Spleen (tissue), 11 donors: ENCODE results near the gene MALT1. TPM values are rescaled to one million over a fixed set of nuclear protein-coding genes. Genes with fewer than 3 reads are reported as not detected.
A peak's percentile ranks its signal among the peaks of the same experiment; 100 is the strongest.

Experiments
- DNase-seq: peaks from one replicate; pipeline ENCODE4 v3.0.0-alpha.2; 2020
- H3K27ac ChIP-seq, 8 donors: fragments of 200-600 bp; sonication (generic) in 7 of 8; 1 replicate in 4 of 8; 2 replicates in 4 of 8; pipeline versions ENCODE4 v1.5.0 to v1.8.0; 2016 to 2021; ENCODE audit warnings: inconsistent platforms in 4 of 8, mild to moderate bottlenecking in 4 of 8, moderate library complexity in 1 of 8
- H3K27me3 ChIP-seq, 7 donors: fragments of 200-600 bp; sonication (generic) in 6 of 7; replicated peaks in 1 of 7; 1 replicate in 4 of 7; 2 replicates in 3 of 7; pipeline versions ENCODE4 v1.5.0 to v1.8.0; 2016 to 2021; ENCODE audit warnings: inconsistent platforms in 3 of 7, mild to moderate bottlenecking in 1 of 7
- H3K36me3 ChIP-seq, 6 donors: fragments of 200-600 bp; sonication (generic) in 5 of 6; 1 replicate in 4 of 6; 2 replicates in 2 of 6; pipeline versions ENCODE4 v1.5.0 to v1.8.0; 2016 to 2021; ENCODE audit warnings: inconsistent platforms in 2 of 6
- H3K4me1 ChIP-seq, 6 donors: fragments of 200-600 bp; sonication (generic) in 5 of 6; 1 replicate in 3 of 6; 2 replicates in 3 of 6; pipeline versions ENCODE4 v1.5.0 to v1.8.0; 2016 to 2021; ENCODE audit warnings: inconsistent platforms in 3 of 6
- H3K4me3 ChIP-seq, 8 donors: fragments of 200-600 bp; sonication (generic) in 7 of 8; 1 replicate in 4 of 8; 2 replicates in 4 of 8; pipeline versions ENCODE4 v1.5.0 to v1.8.0; 2016 to 2021; ENCODE audit warnings: inconsistent platforms in 4 of 8, mild to moderate bottlenecking in 4 of 8, moderate library complexity in 2 of 8
- H3K9me3 ChIP-seq, 8 donors: fragments of 200-600 bp; sonication (generic) in 7 of 8; 1 replicate in 4 of 8; 2 replicates in 4 of 8; pipeline versions ENCODE4 v1.5.0 to v1.8.0; 2016 to 2021; ENCODE audit warnings: inconsistent platforms in 4 of 8
- CTCF ChIP-seq, 11 experiments: fragments of 200-600 bp in 7 of 11; fragments of 450-650 bp in 4 of 11; sonication (generic) in 4 of 11; IDR thresholded peaks in 8 of 11; conservative IDR thresholded peaks in 3 of 11; 1 replicate in 7 of 11; 2 replicates in 4 of 11; pipeline versions ENCODE4 v1.4.0 to v1.8.0; 2016 to 2021; ENCODE audit warnings: antibody characterized with exemption in 11 of 11, inconsistent platforms in 4 of 11, mild to moderate bottlenecking in 1 of 11
- POLR2A ChIP-seq, 3 donors: fragments of 450-650 bp; IDR thresholded peaks; one replicate each; pipeline ENCODE4 v1.5.1; 2017; ENCODE audit warnings: antibody characterized with exemption in 3 of 3, mild to moderate bottlenecking in 1 of 3
- POLR2AphosphoS5 ChIP-seq, 3 donors: sonication (generic); formaldehyde crosslinking; IDR thresholded peaks; one replicate each; pipeline ENCODE4 v1.5.1; 2017; ENCODE audit warnings: antibody characterized with exemption in 3 of 3
- WGBS, 5 donors: extraction: QIAGEN DNeasy Blood & Tissue Kit in 3 of 5; methylation state at CpG; one replicate each; pipeline versions ENCODE4 v1.1.5 to v1.1.7; 2013 to 2018; 5-methylcytosine and 5-hydroxymethylcytosine counted together
- intact Hi-C: fragments of 100-400 bp; cut with DNase I; formaldehyde crosslinking; loops from one replicate; pipeline ENCODE4 v1.15.0; 2023; ENCODE audit warnings: low total_unique reads
- polyA plus RNA-seq, 3 donors: library from polyadenylated mRNA; stranded (reverse); fragments of 200-250 nt; gene quantifications; one replicate each; pipeline ENCODE4 v1.2.1, GENCODE V29; 2013
- total RNA-seq, 7 donors: library from RNA; depleted of rRNA in 3 of 7; stranded (reverse); fragments of >200 nt in 3 of 7; fragmentation: NEBNext Ultra II Directional in 4 of 7; extraction: Animal tissue kit (Norgen Biotek cat#: 25700) in 4 of 7; gene quantifications; one replicate each; pipeline versions ENCODE4 v1.1.0 to v1.2.1, GENCODE V29; 2016 to 2021
- donor health status: healthy with polysubstance abuse.
- donor health status: DM: no; HTN: no; CAD: no; lungs with moderate emphysema.
- donor health status: DM: no; HTN: no; CAD: no.
- donor health status: Bipolar disorder and iron deficiency.
- donor health status: healthy.
- donor health status: DM: no; HTN: no; CAD: no.
- donor health status: DM: yes; HTN: yes; CAD: no.

The MALT1 gene
- total and polyA plus RNA-seq, 10 donors = 13.3 to 59.6 (median 50.1) TPM

- WGBS, 5 donors = 19 to 25% (median 23%) methylated on average over 10 of the region's 10 CpGs
- intact Hi-C loops = loop anchor here (5.0 to 10.0 kb wide), 3 partner anchors 113 to 291 kb away; no protein-coding TSS in a partner anchor
- Histone ChIP-seq H3K27ac (peak overlapping the region in 3 of 8 donors; percentile 2 to 33 (median 26)), H3K27me3 (peaks cover 0 to 18% (median 0%) of the 10 kb centered on the region in 7 donors), H3K4me1 (peaks cover 0 to 6% (median 1%) of the 10 kb centered on the region in 6 donors), H3K4me3 (no peak overlapping the region), H3K36me3 (no peaks in the 10 kb centered on the region), H3K9me3 (no peaks in the 10 kb centered on the region)
- peak; percentile 85 for DNase-seq
- TF ChIP-seq CTCF (IDR thresholded peaks at IDR 0.05 in 8 of 11, conservative IDR thresholded peaks at IDR 0.05 in 3 of 11) (peak; percentile 75 to 99 (median 92)), POLR2A (IDR thresholded peaks at IDR 0.05) (no peak), POLR2AphosphoS5 (IDR thresholded peaks at IDR 0.05) (peak in 1 of 3 donors; percentile 29)
These were observed 110.4 kb downstream of the MALT1 start for GRCh38 chr18:58781627-58782194.

- TF ChIP-seq POLR2A (IDR thresholded peaks at IDR 0.05) (no peak), CTCF (IDR thresholded peaks at IDR 0.05 in 8 of 11, conservative IDR thresholded peaks at IDR 0.05 in 3 of 11) (no peak), POLR2AphosphoS5 (IDR thresholded peaks at IDR 0.05) (no peak)
- no peaks in the 10 kb centered on the region for H3K36me3 ChIP-seq
- H3K27me3 ChIP-seq = peaks cover 0 to 10% (median 0%) of the 10 kb centered on the region in 7 donors
- no peak for DNase-seq
- WGBS, 5 donors = 56 to 71% (median 67%) methylated on average over 14 to 15 of the region's 15 CpGs
- H3K4me1 ChIP-seq = peaks cover 0 to 19% (median 3%) of the 10 kb centered on the region in 6 donors
- peak overlapping the region in 5 of 8 donors; percentile 13 to 50 (median 32) for H3K27ac ChIP-seq
- H3K4me3 ChIP-seq = no peak overlapping the region
- H3K9me3 ChIP-seq = no peaks in the 10 kb centered on the region
- intact Hi-C loops = loop anchor here (5.0 to 10.0 kb wide), 3 partner anchors 110 to 288 kb away; no protein-coding TSS in a partner anchor
These were observed 113.4 kb downstream of the MALT1 start for GRCh38 chr18:58784601-58785137.

- intact Hi-C loops = loop anchor here (10.0 kb wide), 1 partner anchor 110 kb away; no protein-coding TSS in a partner anchor
These were observed 114.0 kb downstream of the MALT1 start for GRCh38 chr18:58785171-58785805.

More at GRCh38 chr18:58785171-58785805, 114.0 kb downstream of the MALT1 start:
- Histone ChIP-seq H3K27ac (peak overlapping the region in 5 of 8 donors; percentile 13 to 50 (median 32)), H3K4me1 (peaks cover 0 to 25% (median 5%) of the 10 kb centered on the region in 6 donors), H3K36me3 (no peaks in the 10 kb centered on the region), H3K27me3 (peaks cover 0 to 10% (median 0%) of the 10 kb centered on the region in 7 donors), H3K4me3 (no peak overlapping the region), H3K9me3 (no peaks in the 10 kb centered on the region)
- TF ChIP-seq POLR2AphosphoS5 (IDR thresholded peaks at IDR 0.05) = no peak
- TF ChIP-seq CTCF (IDR thresholded peaks at IDR 0.05 in 8 of 11, conservative IDR thresholded peaks at IDR 0.05 in 3 of 11) = no peak
- no peak for TF ChIP-seq POLR2A (IDR thresholded peaks at IDR 0.05)
- DNase-seq = no peak
- 79 to 89% (median 83%) methylated on average over 12 to 13 of the region's 13 CpGs for WGBS, 5 donors
